H9 (cell line): ENCODE results near the gene VCAN. TPM values are rescaled to one million over a fixed set of nuclear protein-coding genes. Genes with fewer than 3 reads are reported as not detected.

ENCODE experiments used
- DNase-seq: peaks from one replicate; pipeline ENCODE4 v3.0.0-alpha.2; 2017
- H2AFZ ChIP-seq: one replicate; pipeline ENCODE4 v1.6.1; 2013; ENCODE audit warnings: mild to moderate bottlenecking, low read length, control low read depth, moderate library complexity
- H2AK5ac ChIP-seq: 2 replicates; pipeline ENCODE4 v1.6.1; 2013; ENCODE audit warnings: low read length, control low read depth, mixed read lengths; ENCODE audit not compliant: insufficient read length
- H2BK120ac ChIP-seq: one replicate; pipeline ENCODE4 v1.6.1; 2013; ENCODE audit warnings: low read depth, mild to moderate bottlenecking, low read length, control low read depth, inconsistent platforms; ENCODE audit not compliant: poor library complexity, severe bottlenecking
- H2BK12ac ChIP-seq: 2 replicates; pipeline ENCODE4 v1.6.1; 2013; ENCODE audit warnings: low read length, control low read depth, mixed read lengths, low read depth; ENCODE audit not compliant: insufficient read length
- H2BK15ac ChIP-seq: 2 replicates; pipeline ENCODE4 v1.6.1; 2013; ENCODE audit warnings: low read depth, low read length, control low read depth
- H2BK20ac ChIP-seq: one replicate; pipeline ENCODE4 v1.6.1; 2013; ENCODE audit warnings: low read depth, mild to moderate bottlenecking, low read length, control low read depth, inconsistent platforms; ENCODE audit not compliant: poor library complexity, severe bottlenecking
- H2BK5ac ChIP-seq: 2 replicates; pipeline ENCODE4 v1.6.1; 2013; ENCODE audit warnings: low read length, control low read depth, mixed read lengths; ENCODE audit not compliant: insufficient read length
- H3K14ac ChIP-seq: 2 replicates; pipeline ENCODE4 v1.6.1; 2013; ENCODE audit warnings: low read length, control low read depth; ENCODE audit not compliant: insufficient read depth
- H3K18ac ChIP-seq: 2 replicates; pipeline ENCODE4 v1.6.1; 2013; ENCODE audit warnings: low read depth, mild to moderate bottlenecking, mixed read lengths, low read length, control low read depth; ENCODE audit not compliant: insufficient read length
- H3K23ac ChIP-seq: 2 replicates; pipeline ENCODE4 v1.6.1; 2013; ENCODE audit warnings: low read length, control low read depth, mixed read lengths, low read depth; ENCODE audit not compliant: insufficient read length
- H3K23me2 ChIP-seq: 2 replicates; pipeline ENCODE4 v1.6.1; 2013; ENCODE audit warnings: low read depth, mild to moderate bottlenecking, mixed read lengths, low read length, control low read depth; ENCODE audit not compliant: insufficient read length, poor library complexity, severe bottlenecking
- H3K27ac ChIP-seq: 2 replicates; pipeline ENCODE4 v1.5.1; 2013; ENCODE audit warnings: low read length, control low read depth, mixed read lengths, low read depth; ENCODE audit not compliant: insufficient read length
- H3K27me3 ChIP-seq: 2 replicates; pipeline ENCODE4 v1.6.1; 2013; ENCODE audit warnings: low read length, control low read depth, inconsistent platforms; ENCODE audit not compliant: insufficient read depth
- H3K4ac ChIP-seq: 2 replicates; pipeline ENCODE4 v1.6.1; 2013; ENCODE audit warnings: low read depth, mild to moderate bottlenecking, control low read depth, inconsistent platforms, low read length, moderate library complexity
- H3K4me1 ChIP-seq: 2 replicates; pipeline ENCODE4 v1.6.1; 2013; ENCODE audit warnings: low read length, control low read depth, inconsistent platforms; ENCODE audit not compliant: insufficient read depth
- H3K4me2 ChIP-seq: 2 replicates; pipeline ENCODE4 v1.6.1; 2013; ENCODE audit warnings: low read length, control low read depth, mixed read lengths; ENCODE audit not compliant: insufficient read length, insufficient read depth
- H3K56ac ChIP-seq: 2 replicates; pipeline ENCODE4 v1.6.1; 2013; ENCODE audit warnings: low read depth, mild to moderate bottlenecking, mixed read lengths, low read length, control low read depth; ENCODE audit not compliant: insufficient read length
- H3K79me1 ChIP-seq: 2 replicates; pipeline ENCODE4 v1.6.1; 2013; ENCODE audit warnings: low read depth, mild to moderate bottlenecking, moderate library complexity, low read length, control low read depth, inconsistent platforms; ENCODE audit not compliant: insufficient read depth, poor library complexity, severe bottlenecking
- H3K79me2 ChIP-seq: 2 replicates; pipeline ENCODE4 v1.6.1; 2013; ENCODE audit warnings: low read length, control low read depth, inconsistent platforms; ENCODE audit not compliant: insufficient read depth
- H3K9ac ChIP-seq: 2 replicates; pipeline ENCODE4 v1.6.1; 2013; ENCODE audit warnings: low read length, control low read depth, mixed read lengths; ENCODE audit not compliant: insufficient read length; ENCODE audit errors: extremely low read depth
- H3K9me3 ChIP-seq: one replicate; pipeline ENCODE4 v1.6.1; 2013; ENCODE audit warnings: low read depth, low read length, inconsistent platforms; ENCODE audit not compliant: control insufficient read depth
- H3T11ph ChIP-seq: one replicate; pipeline ENCODE4 v1.6.1; 2013; ENCODE audit warnings: mild to moderate bottlenecking, low read length, control low read depth, inconsistent platforms
- H4K20me1 ChIP-seq: one replicate; pipeline ENCODE4 v1.6.1; 2013; ENCODE audit not compliant: control insufficient read depth, insufficient read length, insufficient read depth
- H4K5ac ChIP-seq: 2 replicates; pipeline ENCODE4 v1.6.1; 2013; ENCODE audit warnings: low read depth, mild to moderate bottlenecking, mixed read lengths, low read length, control low read depth; ENCODE audit not compliant: insufficient read length
- H4K8ac ChIP-seq: replicated peaks from 2 replicates; pipeline ENCODE4 v1.6.1; 2013; ENCODE audit warnings: low read length, control low read depth, mixed read lengths, low read depth; ENCODE audit not compliant: insufficient read length
- H4K91ac ChIP-seq: 2 replicates; pipeline ENCODE4 v1.6.1; 2013; ENCODE audit warnings: low read depth, mild to moderate bottlenecking, moderate library complexity, mixed read lengths, low read length, control low read depth; ENCODE audit not compliant: insufficient read length
- H3K27ac Mint-ChIP-seq, 3 experiments: 2 replicates in 2 of 3; 3 replicates in 1 of 3; pipeline ENCODE4 v1.8.0; 2020 to 2021; ENCODE audit warnings: mixed read lengths in 3 of 3, mild to moderate bottlenecking in 1 of 3, moderate library complexity in 1 of 3
- H3K27me3 Mint-ChIP-seq: 2 replicates; pipeline ENCODE4 v1.8.0; 2021; ENCODE audit warnings: low read depth, mild to moderate bottlenecking, moderate library complexity, mixed read lengths
- H3K36me3 Mint-ChIP-seq, 3 experiments: 2 replicates in 2 of 3; 3 replicates in 1 of 3; pipeline ENCODE4 v1.8.0; 2020 to 2021; ENCODE audit warnings: low read depth in 3 of 3, mixed read lengths in 3 of 3; ENCODE audit not compliant: insufficient read depth in 1 of 3
- H3K4me1 Mint-ChIP-seq, 2 experiments: 2 replicates each; pipeline ENCODE4 v1.8.0; 2020; ENCODE audit warnings: mixed read lengths in 2 of 2
- H3K4me3 Mint-ChIP-seq, 2 experiments: 2 replicates in 1 of 2; 3 replicates in 1 of 2; pipeline ENCODE4 v1.8.0; 2020 to 2021; ENCODE audit warnings: mild to moderate bottlenecking in 2 of 2, mixed read lengths in 2 of 2, moderate library complexity in 1 of 2
- H3K9me3 Mint-ChIP-seq, 2 experiments: 2 replicates in 1 of 2; 3 replicates in 1 of 2; pipeline ENCODE4 v1.8.0; 2020; ENCODE audit warnings: mild to moderate bottlenecking in 2 of 2, mixed read lengths in 2 of 2, moderate library complexity in 1 of 2
- total RNA-seq: library from RNA; stranded (reverse); gene quantifications from 2 replicates; pipeline ENCODE4 v1.2.1, GENCODE V29; 2021
- TF ChIP-seq, protein P1 (sequence below): fragments of 200-600 bp; sonication (generic); conservative IDR thresholded peaks from 3 replicates; pipeline ENCODE4 v1.8.0; 2021; ENCODE audit warnings: antibody characterized with exemption, mild to moderate bottlenecking

The VCAN gene
- total RNA-seq, 1 experiment from 2014 or later = 278 TPM

DNA sequence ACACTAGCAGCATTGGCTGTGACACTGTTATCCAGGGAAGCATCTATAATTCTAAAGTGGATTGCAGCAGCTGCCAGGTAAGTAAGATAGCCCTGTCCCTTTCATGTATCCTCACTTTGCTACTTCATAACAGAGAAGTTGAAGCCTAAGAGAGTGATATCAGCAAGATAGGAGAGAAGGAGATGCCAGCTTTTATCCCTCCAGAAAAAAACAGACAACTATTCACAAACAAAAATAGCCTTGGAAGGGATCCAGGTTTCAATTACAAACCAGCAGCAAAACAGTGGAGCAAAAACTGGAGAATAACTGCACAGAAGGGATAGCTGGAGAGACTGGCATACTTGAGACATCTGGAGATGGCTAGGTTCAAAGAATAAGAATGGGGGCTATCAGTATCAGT is 19.6 kb upstream of the VCAN start:
- no peak overlapping the region for H3K18ac ChIP-seq
- TF ChIP-seq, protein P1, sequence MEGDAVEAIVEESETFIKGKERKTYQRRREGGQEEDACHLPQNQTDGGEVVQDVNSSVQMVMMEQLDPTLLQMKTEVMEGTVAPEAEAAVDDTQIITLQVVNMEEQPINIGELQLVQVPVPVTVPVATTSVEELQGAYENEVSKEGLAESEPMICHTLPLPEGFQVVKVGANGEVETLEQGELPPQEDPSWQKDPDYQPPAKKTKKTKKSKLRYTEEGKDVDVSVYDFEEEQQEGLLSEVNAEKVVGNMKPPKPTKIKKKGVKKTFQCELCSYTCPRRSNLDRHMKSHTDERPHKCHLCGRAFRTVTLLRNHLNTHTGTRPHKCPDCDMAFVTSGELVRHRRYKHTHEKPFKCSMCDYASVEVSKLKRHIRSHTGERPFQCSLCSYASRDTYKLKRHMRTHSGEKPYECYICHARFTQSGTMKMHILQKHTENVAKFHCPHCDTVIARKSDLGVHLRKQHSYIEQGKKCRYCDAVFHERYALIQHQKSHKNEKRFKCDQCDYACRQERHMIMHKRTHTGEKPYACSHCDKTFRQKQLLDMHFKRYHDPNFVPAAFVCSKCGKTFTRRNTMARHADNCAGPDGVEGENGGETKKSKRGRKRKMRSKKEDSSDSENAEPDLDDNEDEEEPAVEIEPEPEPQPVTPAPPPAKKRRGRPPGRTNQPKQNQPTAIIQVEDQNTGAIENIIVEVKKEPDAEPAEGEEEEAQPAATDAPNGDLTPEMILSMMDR = no peak
- no peaks in the 10 kb centered on the region for H3K27me3 Mint-ChIP-seq
- no peak overlapping the region for H3K4me3 Mint-ChIP-seq
- no peak overlapping the region for H3K56ac ChIP-seq
- H3K4me1 Mint-ChIP-seq = peaks cover 11 to 21% of the 10 kb centered on the region in 2 experiments
- H4K8ac ChIP-seq = no peak overlapping the region
- no peak overlapping the region for H3K27ac Mint-ChIP-seq
- no peak overlapping the region for H2BK12ac ChIP-seq
- H3K9me3 ChIP-seq = no peaks in the 10 kb centered on the region
- no peak overlapping the region for H3K14ac ChIP-seq
- H3K4me2 ChIP-seq = no peak overlapping the region
- H3K9ac ChIP-seq = no peak overlapping the region
- no peak overlapping the region for H3T11ph ChIP-seq
- no peak overlapping the region for H4K5ac ChIP-seq
- H2BK20ac ChIP-seq = no peak overlapping the region
- peaks cover 0 to 10% (median 0%) of the 10 kb centered on the region in 3 experiments; a peak in 2 of 7 replicates for H3K36me3 Mint-ChIP-seq
- no peak overlapping the region for H3K4ac ChIP-seq
- H2BK15ac ChIP-seq = no peak overlapping the region
- no peak overlapping the region for H2AK5ac ChIP-seq
- no peaks in the 10 kb centered on the region for H3K27me3 ChIP-seq
- no peak overlapping the region for H3K23ac ChIP-seq
- H3K27ac ChIP-seq = no peak overlapping the region
- H2BK120ac ChIP-seq = no peak overlapping the region
- peaks cover 9% of the 10 kb centered on the region; the same call in 1 of the 2 replicates for H3K4me1 ChIP-seq
- H3K23me2 ChIP-seq = no peaks in the 10 kb centered on the region
- H4K20me1 ChIP-seq = no peaks in the 10 kb centered on the region
- H3K79me1 ChIP-seq = no peaks in the 10 kb centered on the region
- H2BK5ac ChIP-seq = no peak overlapping the region
- peaks cover 9 to 17% of the 10 kb centered on the region in 2 experiments for H3K9me3 Mint-ChIP-seq
- H4K91ac ChIP-seq = no peak overlapping the region
- no peak overlapping the region for H2AFZ ChIP-seq
- no peaks in the 10 kb centered on the region for H3K79me2 ChIP-seq
- no peak for DNase-seq
